ENCODE measurements around the gene EIF2A.

Gene EIF2A

DNA sequence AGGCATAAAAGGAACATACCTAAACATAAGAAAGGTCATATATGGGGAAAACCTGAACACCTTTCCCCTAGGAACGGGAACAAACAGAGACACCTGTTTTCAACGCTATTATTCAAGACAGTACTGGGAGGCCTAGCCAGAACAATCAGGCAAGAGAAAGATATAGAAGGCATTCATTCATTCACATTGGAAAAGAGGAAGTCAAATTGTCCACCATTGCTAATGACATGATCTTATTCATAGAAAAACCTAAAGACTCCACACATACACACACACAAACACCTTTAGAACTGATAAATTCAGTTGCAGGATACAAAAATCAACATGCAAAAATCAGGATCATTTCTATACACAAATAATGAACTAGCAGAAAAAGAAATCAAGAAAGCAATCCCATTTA, 36.8 kb upstream of the EIF2A start:
- in situ Hi-C loops (cut with MboI; ENCODE audit: low sequenced_read_pairs, unreplicated experiment) = loop anchor here (25.0 kb wide), 1 partner anchor 353 kb away; no protein-coding TSS in a partner anchor
- no peak for TF ChIP-seq CTCF (IDR thresholded peaks at IDR 0.05; ENCODE audit: borderline replicate concordance, control extremely low read depth, extremely low read depth, insufficient read depth, missing control alignments)
- DNase-seq (ENCODE audit: low spot score) = no peak

DNA sequence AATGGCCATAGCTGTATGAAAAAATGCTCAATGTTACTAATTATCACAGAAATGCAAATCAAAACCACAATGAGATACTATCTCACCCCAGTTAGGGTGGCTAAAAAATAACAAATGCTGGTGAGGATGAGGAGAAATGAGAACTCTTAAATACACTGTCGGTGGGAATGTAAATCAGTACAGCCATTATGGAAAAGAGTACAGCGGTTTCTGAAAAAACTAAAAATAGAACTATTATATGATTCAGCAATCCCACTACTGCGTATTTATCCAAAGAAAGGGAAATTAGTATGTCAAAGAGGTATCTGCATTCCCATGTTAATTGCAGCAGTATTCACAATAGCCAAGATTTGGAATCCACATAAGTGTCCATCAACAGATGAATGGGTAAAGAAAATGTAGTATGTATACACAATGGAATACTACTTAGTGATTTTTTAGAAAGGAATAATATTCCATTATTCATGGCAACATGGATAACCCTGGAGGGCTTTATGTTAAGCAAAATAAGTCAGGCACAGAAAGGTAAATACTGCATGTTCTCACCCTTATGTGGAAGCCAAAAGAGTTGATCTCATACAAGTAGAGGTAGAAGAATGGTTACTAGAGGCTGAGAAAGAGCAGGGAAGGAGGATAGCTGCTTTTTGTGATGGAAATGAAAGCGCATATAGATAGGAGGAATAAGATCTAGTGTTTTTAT, 35.3 kb upstream of the EIF2A start:
- no peak for DNase-seq (ENCODE audit: low spot score)
- in situ Hi-C loops (cut with MboI; ENCODE audit: low sequenced_read_pairs, unreplicated experiment) = loop anchor here (25.0 kb wide), 1 partner anchor 351 kb away; no protein-coding TSS in a partner anchor
- no peak for TF ChIP-seq CTCF (IDR thresholded peaks at IDR 0.05; ENCODE audit: borderline replicate concordance, control extremely low read depth, extremely low read depth, insufficient read depth, missing control alignments)

- DNase-seq (ENCODE audit: low spot score) = no peak
- in situ Hi-C loops (cut with MboI; ENCODE audit: low sequenced_read_pairs, unreplicated experiment) = loop anchor here (25.0 kb wide), 1 partner anchor 347 kb away; no protein-coding TSS in a partner anchor
- no peak for TF ChIP-seq CTCF (IDR thresholded peaks at IDR 0.05; ENCODE audit: borderline replicate concordance, control extremely low read depth, extremely low read depth, insufficient read depth, missing control alignments)
Observed at GRCh38 chr3:150515210-150515609, 31.4 kb upstream of the EIF2A start.

GRCh38 chr3:150519026-150519425, 27.6 kb upstream of the EIF2A start:
- no peak for DNase-seq (ENCODE audit: low spot score)
- in situ Hi-C loops (cut with MboI; ENCODE audit: low sequenced_read_pairs, unreplicated experiment) = loop anchor here (25.0 kb wide), 1 partner anchor 343 kb away; no protein-coding TSS in a partner anchor

DNA sequence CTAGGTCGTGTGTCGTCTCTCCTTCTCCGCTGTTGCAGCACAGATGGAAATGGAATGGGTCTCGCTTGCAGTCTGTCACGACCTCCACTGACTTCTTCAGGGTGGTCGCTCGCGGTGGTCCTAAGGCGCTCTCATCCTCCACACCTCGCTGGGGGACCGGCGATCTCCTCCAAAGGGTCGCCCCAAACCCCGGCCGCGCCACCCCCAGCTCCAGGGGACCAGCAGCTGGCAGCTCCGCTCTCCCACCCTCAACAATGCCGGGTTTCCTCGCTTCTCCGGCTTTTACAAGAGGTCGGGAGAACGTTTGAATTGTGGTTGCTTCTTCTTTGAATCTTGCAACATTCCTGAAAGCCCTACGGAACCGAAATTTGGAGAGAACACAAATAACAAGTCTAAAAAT, 26.2 kb upstream of the EIF2A start:
- in situ Hi-C loops (cut with MboI; ENCODE audit: low sequenced_read_pairs, unreplicated experiment) = loop anchor here (25.0 kb wide), 1 partner anchor 342 kb away; no protein-coding TSS in a partner anchor
- no peak for TF ChIP-seq CTCF (IDR thresholded peaks at IDR 0.05; ENCODE audit: borderline replicate concordance, control extremely low read depth, extremely low read depth, insufficient read depth, missing control alignments)
- no peak for DNase-seq (ENCODE audit: low spot score)

More at GRCh38 chr3:150519026-150519425, 27.6 kb upstream of the EIF2A start:
- no peak for TF ChIP-seq CTCF (IDR thresholded peaks at IDR 0.05; ENCODE audit: borderline replicate concordance, control extremely low read depth, extremely low read depth, insufficient read depth, missing control alignments)

GRCh38 chr3:150521463-150521862, 25.1 kb upstream of the EIF2A start:
- no peak for DNase-seq (ENCODE audit: low spot score)
- TF ChIP-seq CTCF (IDR thresholded peaks at IDR 0.05; ENCODE audit: borderline replicate concordance, control extremely low read depth, extremely low read depth, insufficient read depth, missing control alignments) = no peak
- in situ Hi-C loops (cut with MboI; ENCODE audit: low sequenced_read_pairs, unreplicated experiment) = loop anchor here (25.0 kb wide), 1 partner anchor 341 kb away; no protein-coding TSS in a partner anchor

All from GM13976 (cell line).